ENCODE measurements around the gene NCL.
"Not testable (repeated sequence)": the region's sequence is repeated elsewhere in the genome, so short reads cannot be mapped to it uniquely, and the experiment has no call there.

NCL gene

GRCh38 chr2:231427116-231427515, 37.2 kb downstream of the NCL start:
- DNase-seq, result no peak

GRCh38 chr2:231425811-231426703, 38.2 kb downstream of the NCL start:
- peak; percentile 88 for DNase-seq

GRCh38 chr2:231425291-231425810, 38.9 kb downstream of the NCL start:
- no peak for DNase-seq

- DNase-seq, result no peak
Measured at GRCh38 chr2:231423176-231423575, 41.1 kb downstream of the NCL start.

- no peak for DNase-seq
Measured at GRCh38 chr2:231422056-231422455, 42.2 kb downstream of the NCL start.

GRCh38 chr2:231421051-231421580, 43.2 kb downstream of the NCL start:
- no peak for DNase-seq

GRCh38 chr2:231418820-231419640, 45.3 kb downstream of the NCL start:
- DNase-seq, result no peak

GRCh38 chr2:231415029-231415428, 49.3 kb downstream of the NCL start:
- no peak for DNase-seq

- no peak for DNase-seq
Measured at GRCh38 chr2:231413921-231414476, 50.3 kb downstream of the NCL start.

- DNase-seq, result no peak
Measured at GRCh38 chr2:231413456-231413855, 50.8 kb downstream of the NCL start.

GRCh38 chr2:231412618-231412963, 51.7 kb downstream of the NCL start:
- no peak for DNase-seq

- DNase-seq, result peak; percentile 68
Measured at GRCh38 chr2:231411831-231412617, 52.3 kb downstream of the NCL start.

GRCh38 chr2:231411237-231411636, 53.0 kb downstream of the NCL start:
- no peak for DNase-seq

- DNase-seq, result no peak
Measured at GRCh38 chr2:231410293-231411004, 53.8 kb downstream of the NCL start.

- DNase-seq, result no peak
Measured at GRCh38 chr2:231409776-231410175, 54.5 kb downstream of the NCL start.

GRCh38 chr2:231408304-231408703, 56.0 kb downstream of the NCL start:
- not testable (repeated sequence) for DNase-seq

- DNase-seq, result not testable (repeated sequence)
Measured at GRCh38 chr2:231407686-231408085, 56.6 kb downstream of the NCL start.

GRCh38 chr2:231405601-231406367, 58.5 kb downstream of the NCL start:
- DNase-seq, result peak; percentile 53

- not testable (repeated sequence) for DNase-seq
Measured at GRCh38 chr2:231404183-231404578, 60.1 kb downstream of the NCL start.
